Spinal cord (tissue), 10 donors: Measurements from ENCODE around the gene HS1BP3. TPM values are rescaled to one million over a fixed set of nuclear protein-coding genes. Genes with fewer than 3 reads are reported as not detected.

Experiments used
- DNase-seq, 6 donors: peaks; one replicate each; pipeline versions ENCODE4 v3.0.0 to v3.0.0-alpha.2; 2013 to 2015; ENCODE audit warnings: low spot score in 6 of 6, low read depth in 4 of 6
- H3K27ac ChIP-seq: one replicate; pipeline ENCODE4 v1.5.1; 2013; ENCODE audit warnings: low read depth, low read length, control low read depth
- H3K27me3 ChIP-seq: one replicate; pipeline ENCODE4 v1.6.1; 2013; ENCODE audit warnings: low read length; ENCODE audit not compliant: control insufficient read depth, insufficient read depth
- H3K36me3 ChIP-seq: one replicate; pipeline ENCODE4 v1.6.1; 2013; ENCODE audit warnings: low read length; ENCODE audit not compliant: control insufficient read depth, insufficient read depth
- H3K4me1 ChIP-seq: one replicate; pipeline ENCODE4 v1.6.1; 2013; ENCODE audit warnings: low read length; ENCODE audit not compliant: control insufficient read depth, insufficient read depth
- H3K4me3 ChIP-seq: one replicate; pipeline ENCODE4 v1.5.1; 2013; ENCODE audit warnings: low read depth, low read length, control low read depth
- H3K9me3 ChIP-seq: one replicate; pipeline ENCODE4 v1.6.1; 2013; ENCODE audit warnings: low read length; ENCODE audit not compliant: control insufficient read depth, insufficient read depth
- WGBS: methylation state at CpG from one replicate; pipeline ENCODE4 v1.1.5; 2013; ENCODE audit warnings: missing lambda C conversion rate; ENCODE audit not compliant: insufficient coverage; 5-methylcytosine and 5-hydroxymethylcytosine counted together
- polyA plus RNA-seq, 2 donors: library from polyadenylated mRNA; unstranded; fragments of 120-200 nt; gene quantifications; one replicate each; pipeline ENCODE4 v1.2.1, GENCODE V29; 2013; ENCODE audit not compliant: insufficient read length in 2 of 2
- total RNA-seq, 2 donors: library from RNA; depleted of rRNA in 1 of 2; stranded (reverse); fragments of 120-200 nt in 1 of 2; fragments of >200 nt in 1 of 2; gene quantifications; one replicate each; pipeline versions ENCODE4 v1.2.3 to v1.2.4, GENCODE V29; 2013 to 2014
- donor health status: healthy.

Gene HS1BP3
- total and polyA plus RNA-seq, 4 donors: 13.5 to 21.3 (median 15.1) TPM

GRCh38 chr2:20675701-20676352 is 24.9 kb upstream of the HS1BP3 start:
- WGBS: 51% methylated on average over 3 of the region's 6 CpGs
- peaks cover 50% of the 10 kb centered on the region for H3K27me3 ChIP-seq
- peaks cover 25% of the 10 kb centered on the region for H3K4me1 ChIP-seq
- no peaks in the 10 kb centered on the region for H3K36me3 ChIP-seq
- no peak for DNase-seq
- H3K27ac ChIP-seq: no peak overlapping the region
- no peaks in the 10 kb centered on the region for H3K9me3 ChIP-seq
- H3K4me3 ChIP-seq: no peak overlapping the region

GRCh38 chr2:20674974-20675679 is 24.2 kb upstream of the HS1BP3 start:
- H3K4me1 ChIP-seq: peaks cover 29% of the 10 kb centered on the region
- no peak for DNase-seq
- H3K36me3 ChIP-seq: no peaks in the 10 kb centered on the region
- WGBS: 47% methylated on average over 16 of the region's 16 CpGs
- no peak overlapping the region for H3K4me3 ChIP-seq
- H3K27me3 ChIP-seq: peaks cover 56% of the 10 kb centered on the region
- H3K9me3 ChIP-seq: no peaks in the 10 kb centered on the region
- no peak overlapping the region for H3K27ac ChIP-seq

- DNase-seq: no peak
- H3K27ac ChIP-seq: no peak overlapping the region
- H3K36me3 ChIP-seq: no peaks in the 10 kb centered on the region
- H3K4me1 ChIP-seq: peaks cover 35% of the 10 kb centered on the region
- no peaks in the 10 kb centered on the region for H3K9me3 ChIP-seq
- WGBS: 83% methylated on average over 5 of the region's 11 CpGs
- peaks cover 63% of the 10 kb centered on the region for H3K27me3 ChIP-seq
- no peak overlapping the region for H3K4me3 ChIP-seq
Observed at GRCh38 chr2:20674309-20674965, 23.5 kb upstream of the HS1BP3 start.

- Histone ChIP-seq H3K4me3 (no peak overlapping the region), H3K27me3 (peaks cover 70% of the 10 kb centered on the region), H3K36me3 (no peaks in the 10 kb centered on the region), H3K27ac (no peak overlapping the region), H3K4me1 (peaks cover 42% of the 10 kb centered on the region), H3K9me3 (no peaks in the 10 kb centered on the region)
- DNase-seq: no peak
- WGBS: 63% methylated on average over 3 of the region's 5 CpGs
Observed at GRCh38 chr2:20673686-20674308, 22.9 kb upstream of the HS1BP3 start.

- H3K4me3 ChIP-seq: no peak overlapping the region
- H3K4me1 ChIP-seq: peaks cover 46% of the 10 kb centered on the region
- H3K27ac ChIP-seq: no peak overlapping the region
- peak in 1 of 6 donors; percentile 18 for DNase-seq
- WGBS: 4% methylated on average over 9 of the region's 18 CpGs
- H3K9me3 ChIP-seq: no peaks in the 10 kb centered on the region
- no peaks in the 10 kb centered on the region for H3K36me3 ChIP-seq
- H3K27me3 ChIP-seq: peaks cover 84% of the 10 kb centered on the region
Observed at GRCh38 chr2:20672201-20672951, 21.5 kb upstream of the HS1BP3 start.

- Histone ChIP-seq H3K27me3 (peaks cover 86% of the 10 kb centered on the region), H3K9me3 (no peaks in the 10 kb centered on the region), H3K4me1 (peaks cover 48% of the 10 kb centered on the region), H3K36me3 (no peaks in the 10 kb centered on the region), H3K4me3 (no peak overlapping the region), H3K27ac (no peak overlapping the region)
- WGBS: 7% methylated on average over 10 of the region's 13 CpGs
- no peak for DNase-seq
Observed at GRCh38 chr2:20671736-20672080, 20.8 kb upstream of the HS1BP3 start.

- DNase-seq: peak in 2 of 6 donors; percentile 28 to 31
- no peaks in the 10 kb centered on the region for H3K36me3 ChIP-seq
- peaks cover 92% of the 10 kb centered on the region for H3K27me3 ChIP-seq
- H3K4me3 ChIP-seq: no peak overlapping the region
- H3K9me3 ChIP-seq: no peaks in the 10 kb centered on the region
- whole genome bisulfite sequencing: 2% methylated on average over 57 of the region's 60 CpGs
- H3K4me1 ChIP-seq: peaks cover 53% of the 10 kb centered on the region
- no peak overlapping the region for H3K27ac ChIP-seq
Observed at GRCh38 chr2:20671036-20671735, 20.3 kb upstream of the HS1BP3 start.

- peak in 2 of 6 donors; percentile 46 to 49 for DNase-seq
- Histone ChIP-seq H3K27ac (no peak overlapping the region), H3K9me3 (no peaks in the 10 kb centered on the region), H3K27me3 (peaks cover 95% of the 10 kb centered on the region), H3K4me1 (peaks cover 61% of the 10 kb centered on the region), H3K4me3 (no peak overlapping the region), H3K36me3 (no peaks in the 10 kb centered on the region)
- 2% methylated on average over 83 of the region's 83 CpGs for WGBS
Observed at GRCh38 chr2:20670315-20671035, 19.6 kb upstream of the HS1BP3 start.
